Left renal pelvis (tissue), 4 donors: ENCODE measurements around the gene NT5E. TPM values are rescaled to one million over a fixed set of nuclear protein-coding genes. Genes with fewer than 3 reads are reported as not detected.

Experiments used
- DNase-seq, 4 donors: peaks; one replicate each; pipeline ENCODE4 v3.0.0-alpha.2; 2013; ENCODE audit warnings: low read depth in 4 of 4, low spot score in 3 of 4
- polyA plus RNA-seq, 4 donors: library from polyadenylated mRNA; unstranded; fragments of 120-200 nt; gene quantifications; one replicate each; pipeline ENCODE4 v1.2.1, GENCODE V29; 2013; ENCODE audit not compliant: insufficient read length in 4 of 4

Gene NT5E
- polyA plus RNA-seq, 4 donors = 3.9 to 23.7 (median 4.6) TPM

- DNase-seq = no peak
Observed at GRCh38 chr6:85421181-85421580, 28.7 kb upstream of the NT5E start.

GRCh38 chr6:85421972-85422371 lies 27.9 kb upstream of the NT5E start:
- no peak for DNase-seq

- no peak for DNase-seq
Observed at GRCh38 chr6:85422996-85423395, 26.9 kb upstream of the NT5E start.

GRCh38 chr6:85424981-85425380 lies 24.9 kb upstream of the NT5E start:
- DNase-seq = no peak

GRCh38 chr6:85425997-85426396 lies 23.9 kb upstream of the NT5E start:
- DNase-seq = no peak

- DNase-seq = no peak
Observed at GRCh38 chr6:85428486-85428885, 21.4 kb upstream of the NT5E start.

- DNase-seq = no peak
Observed at GRCh38 chr6:85429346-85429745, 20.5 kb upstream of the NT5E start.

- no peak for DNase-seq
Observed at GRCh38 chr6:85431271-85431670, 18.6 kb upstream of the NT5E start.

- DNase-seq = no peak
Observed at GRCh38 chr6:85432554-85432953, 17.3 kb upstream of the NT5E start.

- no peak for DNase-seq
Observed at GRCh38 chr6:85435851-85436250, 14.0 kb upstream of the NT5E start.

- no peak for DNase-seq
Observed at GRCh38 chr6:85436411-85436810, 13.5 kb upstream of the NT5E start.

GRCh38 chr6:85436939-85437495 lies 12.9 kb upstream of the NT5E start:
- DNase-seq = no peak

GRCh38 chr6:85443349-85444117 lies 6.3 kb upstream of the NT5E start:
- DNase-seq = no peak

GRCh38 chr6:85449388-85449817 lies 480 bp upstream of the NT5E start:
- DNase-seq = no peak

- no peak for DNase-seq
Observed at GRCh38 chr6:85451565-85452306, 1.9 kb downstream of the NT5E start.

- DNase-seq = no peak
Observed at GRCh38 chr6:85452441-85452881, 2.6 kb downstream of the NT5E start.

- DNase-seq = no peak
Observed at GRCh38 chr6:85453052-85453451, 3.2 kb downstream of the NT5E start.

- no peak for DNase-seq
Observed at GRCh38 chr6:85453490-85453889, 3.6 kb downstream of the NT5E start.

- no peak for DNase-seq
Observed at GRCh38 chr6:85455471-85456026, 5.7 kb downstream of the NT5E start.

GRCh38 chr6:85456782-85457181 lies 6.9 kb downstream of the NT5E start:
- no peak for DNase-seq

- DNase-seq = no peak
Observed at GRCh38 chr6:85458184-85458583, 8.3 kb downstream of the NT5E start.
